K562 (cell line): ENCODE measurements around the gene ZFHX2.

Source experiments
- EZH2 ChIP-seq: IDR thresholded peaks from 2 replicates; pipeline ENCODE4 v1.6.1; 2012; ENCODE audit warnings: low read depth, mild to moderate bottlenecking, inconsistent platforms, low read length, borderline replicate concordance
- FOXK2 ChIP-seq, 2 experiments: fragments of 450-650 bp; IDR thresholded peaks in 1 of 2; conservative IDR thresholded peaks in 1 of 2; 2 replicates each; pipeline ENCODE4 v1.6.1; 2016; ENCODE audit warnings: low read depth in 2 of 2, mild to moderate bottlenecking in 1 of 2
- NONO ChIP-seq, 2 experiments: fragments of 200-400 bp in 1 of 2; fragments of 450-650 bp in 1 of 2; formaldehyde crosslinking in 1 of 2; IDR thresholded peaks; 2 replicates each; pipeline ENCODE4 v1.6.1; 2017; ENCODE audit warnings: low read depth in 2 of 2, mild to moderate bottlenecking in 2 of 2, moderate library complexity in 2 of 2, low read length in 1 of 2
- POLR2A ChIP-seq: fragments of 450-650 bp; conservative IDR thresholded peaks from 2 replicates; pipeline ENCODE4 v1.6.1; 2016
- SMC3 ChIP-seq: conservative IDR thresholded peaks from 2 replicates; pipeline ENCODE4 v1.6.1; 2011; ENCODE audit warnings: low read depth, low read length, improper control_type of control experiment; ENCODE audit not compliant: insufficient read depth
- YY1 ChIP-seq, 3 experiments: IDR thresholded peaks; 2 replicates each; pipeline ENCODE4 v1.6.1; 2011; ENCODE audit warnings: low read length in 2 of 3, mild to moderate bottlenecking in 2 of 3, moderate library complexity in 2 of 3, borderline replicate concordance in 1 of 3, control low read depth in 1 of 3, low read depth in 1 of 3; ENCODE audit not compliant: insufficient read depth in 3 of 3, insufficient replicate concordance in 2 of 3, control insufficient read depth in 1 of 3, insufficient read length in 1 of 3; ENCODE audit errors: extremely low read depth in 1 of 3
- ZNF347 ChIP-seq: fragments of 450-650 bp; formaldehyde crosslinking; IDR thresholded peaks from 2 replicates; pipeline ENCODE4 v1.4.0; 2020; ENCODE audit warnings: low read depth, mild to moderate bottlenecking, moderate library complexity
- ZNF584 ChIP-seq: fragments of 200-800 bp; sonication (Bioruptor generic); IDR thresholded peaks from 2 replicates; pipeline ENCODE4 v1.6.1; 2016; ENCODE audit warnings: low read depth, mild to moderate bottlenecking, missing genetic modification characterization, missing compliant biosample characterization
- TF ChIP-seq, protein P1 (sequence below): fragments of 450-650 bp; formaldehyde crosslinking; IDR thresholded peaks from 2 replicates; pipeline ENCODE4 v1.4.0; 2022; ENCODE audit warnings: mild to moderate bottlenecking, moderate library complexity
- TF ChIP-seq, protein P2 (sequence below): sonication (generic); formaldehyde crosslinking; IDR thresholded peaks from 2 replicates; pipeline ENCODE4 v1.9.0; 2022; ENCODE audit warnings: mild to moderate bottlenecking, missing genetic modification reagents
- TF ChIP-seq, protein P3 (sequence below), 3 experiments: IDR thresholded peaks in 2 of 3; conservative IDR thresholded peaks in 1 of 3; 2 replicates each; pipeline ENCODE4 v1.5.1; 2011 to 2012; ENCODE audit warnings: low read length in 3 of 3, mild to moderate bottlenecking in 3 of 3, control low read depth in 2 of 3, improper control_type of control experiment in 1 of 3, inconsistent platforms in 1 of 3, low read depth in 1 of 3, mixed read lengths in 1 of 3, moderate library complexity in 1 of 3; ENCODE audit not compliant: insufficient read depth in 2 of 3

DNA sequence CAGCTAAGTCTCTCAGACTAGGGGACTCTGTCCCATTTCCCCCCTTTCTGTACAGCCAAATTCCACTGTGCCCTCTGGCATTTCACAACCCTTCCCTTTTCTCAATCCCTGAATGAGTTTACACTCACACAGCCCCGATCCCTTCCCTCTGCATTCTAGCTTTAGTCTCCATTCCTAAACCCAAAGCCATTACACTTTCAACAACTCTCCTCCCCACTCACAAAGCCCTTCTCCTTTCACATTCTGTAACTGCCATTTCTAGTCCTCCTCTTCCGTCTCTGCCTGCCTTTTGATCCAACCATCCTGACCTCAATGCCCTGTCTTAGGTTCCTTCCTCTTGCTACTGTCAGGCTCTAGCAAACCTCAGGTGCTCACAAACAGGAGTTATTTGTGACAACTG lies 3.6 kb downstream of the ZFHX2 start:
- TF ChIP-seq ZNF584 (no peak), ZNF347 (CRISPR knock-in tag) (no peak), YY1 (IDR thresholded peaks at IDR 0.05; ENCODE audit: borderline replicate concordance in 1 of 3, control insufficient read depth in 1 of 3, extremely low read depth in 1 of 3, insufficient read depth in 3 of 3, insufficient read length in 1 of 3, insufficient replicate concordance in 2 of 3, low read depth in 1 of 3, low read length in 2 of 3) (no peak), SMC3 (no peak), FOXK2 (conservative IDR thresholded peaks at IDR 0.05 in 1 of 2, IDR thresholded peaks at IDR 0.05 in 1 of 2; ENCODE audit: low read depth in 2 of 2) (no peak), EZH2 (no peak), POLR2A (no peak), NONO (IDR thresholded peaks at IDR 0.05; ENCODE audit: low read depth in 2 of 2, low read length in 1 of 2) (no peak)
- TF ChIP-seq, protein P1, sequence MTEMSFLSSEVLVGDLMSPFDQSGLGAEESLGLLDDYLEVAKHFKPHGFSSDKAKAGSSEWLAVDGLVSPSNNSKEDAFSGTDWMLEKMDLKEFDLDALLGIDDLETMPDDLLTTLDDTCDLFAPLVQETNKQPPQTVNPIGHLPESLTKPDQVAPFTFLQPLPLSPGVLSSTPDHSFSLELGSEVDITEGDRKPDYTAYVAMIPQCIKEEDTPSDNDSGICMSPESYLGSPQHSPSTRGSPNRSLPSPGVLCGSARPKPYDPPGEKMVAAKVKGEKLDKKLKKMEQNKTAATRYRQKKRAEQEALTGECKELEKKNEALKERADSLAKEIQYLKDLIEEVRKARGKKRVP (CRISPR knock-in tag), result no peak
- TF ChIP-seq, protein P2, sequence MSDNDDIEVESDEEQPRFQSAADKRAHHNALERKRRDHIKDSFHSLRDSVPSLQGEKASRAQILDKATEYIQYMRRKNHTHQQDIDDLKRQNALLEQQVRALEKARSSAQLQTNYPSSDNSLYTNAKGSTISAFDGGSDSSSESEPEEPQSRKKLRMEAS (CRISPR knock-in tag), result no peak
- TF ChIP-seq, protein P3, sequence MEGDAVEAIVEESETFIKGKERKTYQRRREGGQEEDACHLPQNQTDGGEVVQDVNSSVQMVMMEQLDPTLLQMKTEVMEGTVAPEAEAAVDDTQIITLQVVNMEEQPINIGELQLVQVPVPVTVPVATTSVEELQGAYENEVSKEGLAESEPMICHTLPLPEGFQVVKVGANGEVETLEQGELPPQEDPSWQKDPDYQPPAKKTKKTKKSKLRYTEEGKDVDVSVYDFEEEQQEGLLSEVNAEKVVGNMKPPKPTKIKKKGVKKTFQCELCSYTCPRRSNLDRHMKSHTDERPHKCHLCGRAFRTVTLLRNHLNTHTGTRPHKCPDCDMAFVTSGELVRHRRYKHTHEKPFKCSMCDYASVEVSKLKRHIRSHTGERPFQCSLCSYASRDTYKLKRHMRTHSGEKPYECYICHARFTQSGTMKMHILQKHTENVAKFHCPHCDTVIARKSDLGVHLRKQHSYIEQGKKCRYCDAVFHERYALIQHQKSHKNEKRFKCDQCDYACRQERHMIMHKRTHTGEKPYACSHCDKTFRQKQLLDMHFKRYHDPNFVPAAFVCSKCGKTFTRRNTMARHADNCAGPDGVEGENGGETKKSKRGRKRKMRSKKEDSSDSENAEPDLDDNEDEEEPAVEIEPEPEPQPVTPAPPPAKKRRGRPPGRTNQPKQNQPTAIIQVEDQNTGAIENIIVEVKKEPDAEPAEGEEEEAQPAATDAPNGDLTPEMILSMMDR (IDR thresholded peaks at IDR 0.05 in 2 of 3, conservative IDR thresholded peaks at IDR 0.05 in 1 of 3; ENCODE audit: insufficient read depth in 2 of 3, low read depth in 1 of 3, low read length in 3 of 3), result no peak
